HEK293T (cell line): ENCODE results near the gene ADCY2.

Experiments used
- BHLHE40 ChIP-seq: fragments of 450-650 bp; IDR thresholded peaks from 2 replicates; pipeline ENCODE4 v1.6.1; 2016; ENCODE audit warnings: mild to moderate bottlenecking, moderate library complexity, borderline replicate concordance
- CTBP1 ChIP-seq: fragments of 450-650 bp; IDR thresholded peaks from 2 replicates; pipeline ENCODE4 v1.6.1; 2016; ENCODE audit warnings: borderline replicate concordance
- FOXA1 ChIP-seq: fragments of 450-650 bp; IDR thresholded peaks from 2 replicates; pipeline ENCODE4 v1.6.1; 2016; ENCODE audit warnings: mild to moderate bottlenecking
- FOXK2 ChIP-seq: fragments of 450-650 bp; IDR thresholded peaks from 2 replicates; pipeline ENCODE4 v1.6.1; 2016; ENCODE audit warnings: mild to moderate bottlenecking
- HDGF ChIP-seq: fragments of 450-650 bp; IDR thresholded peaks from 2 replicates; pipeline ENCODE4 v1.6.1; 2017; ENCODE audit warnings: antibody characterized with exemption, borderline replicate concordance
- L3MBTL2 ChIP-seq: fragments of 450-650 bp; conservative IDR thresholded peaks from 2 replicates; pipeline ENCODE4 v1.6.1; 2016; ENCODE audit warnings: mild to moderate bottlenecking
- NFRKB ChIP-seq: fragments of 450-650 bp; IDR thresholded peaks from 2 replicates; pipeline ENCODE4 v1.6.1; 2016; ENCODE audit warnings: mild to moderate bottlenecking, moderate library complexity
- SP1 ChIP-seq: fragments of 450-650 bp; IDR thresholded peaks from 2 replicates; pipeline ENCODE4 v1.6.1; 2017
- SUZ12 ChIP-seq: fragments of 450-650 bp; IDR thresholded peaks from 2 replicates; pipeline ENCODE4 v1.6.1; 2016; ENCODE audit warnings: mild to moderate bottlenecking
- ZNF384 ChIP-seq: fragments of 450-650 bp; IDR thresholded peaks from 2 replicates; pipeline ENCODE4 v1.6.1; 2016

- TF ChIP-seq SUZ12 (no peak), BHLHE40 (no peak), FOXK2 (no peak), SP1 (no peak), NFRKB (no peak), FOXA1 (no peak), HDGF (no peak), CTBP1 (no peak), ZNF384 (no peak), L3MBTL2 (no peak)
Observed at GRCh38 chr5:7576023-7576715, 180.2 kb downstream of the ADCY2 start.
